ENCODE results near the gene STKLD1.

- TF ChIP-seq CTCF (IDR thresholded peaks at IDR 0.05) (no peak), POLR2A (IDR thresholded peaks at IDR 0.05) (no peak)
These were observed 30.0 kb upstream of the STKLD1 start for GRCh38 chr9:133346021-133346785.
